HG03460 (cell line): ENCODE measurements around the gene SCAMP2.
A peak's percentile ranks its signal among the peaks of the same experiment; 100 is the strongest.

ENCODE experiments used
- ATAC-seq: cut with Tn5 transposase; IDR thresholded peaks from one replicate; pipeline ENCODE4 v1.9.1; 2021; ENCODE audit not compliant: unreplicated experiment

SCAMP2 gene

GRCh38 chr15:74821790-74822158 is 51.4 kb downstream of the SCAMP2 start:
- ATAC-seq = no peak

GRCh38 chr15:74821091-74821789 is 51.9 kb downstream of the SCAMP2 start:
- ATAC-seq = peak; percentile 87

DNA sequence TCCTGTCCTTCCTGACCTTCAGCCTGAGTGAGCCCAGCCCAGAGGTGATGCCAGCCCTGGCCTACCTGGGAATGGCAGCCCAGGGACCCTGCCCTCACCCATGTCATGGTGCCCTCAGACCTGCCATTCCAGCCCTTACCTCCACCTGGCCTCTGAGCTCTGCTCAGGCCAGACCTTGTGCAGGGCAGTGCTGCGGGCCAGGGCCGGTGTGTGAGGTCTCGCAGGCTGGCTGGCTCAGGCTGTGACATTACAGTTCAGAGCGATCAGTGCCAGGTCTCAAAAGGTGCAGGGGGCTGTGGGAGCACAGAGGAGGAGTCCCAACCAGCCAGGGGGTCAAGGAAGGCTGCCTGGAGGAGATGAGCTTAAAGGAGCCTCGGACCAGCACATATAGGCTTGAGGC is 53.1 kb downstream of the SCAMP2 start:
- no peak for ATAC-seq

GRCh38 chr15:74817370-74817737 is 55.8 kb downstream of the SCAMP2 start:
- no peak for ATAC-seq

- ATAC-seq = no peak
These were observed 56.4 kb downstream of the SCAMP2 start for GRCh38 chr15:74816624-74817369.

- ATAC-seq = no peak
These were observed 57.2 kb downstream of the SCAMP2 start for GRCh38 chr15:74815961-74816360.

DNA sequence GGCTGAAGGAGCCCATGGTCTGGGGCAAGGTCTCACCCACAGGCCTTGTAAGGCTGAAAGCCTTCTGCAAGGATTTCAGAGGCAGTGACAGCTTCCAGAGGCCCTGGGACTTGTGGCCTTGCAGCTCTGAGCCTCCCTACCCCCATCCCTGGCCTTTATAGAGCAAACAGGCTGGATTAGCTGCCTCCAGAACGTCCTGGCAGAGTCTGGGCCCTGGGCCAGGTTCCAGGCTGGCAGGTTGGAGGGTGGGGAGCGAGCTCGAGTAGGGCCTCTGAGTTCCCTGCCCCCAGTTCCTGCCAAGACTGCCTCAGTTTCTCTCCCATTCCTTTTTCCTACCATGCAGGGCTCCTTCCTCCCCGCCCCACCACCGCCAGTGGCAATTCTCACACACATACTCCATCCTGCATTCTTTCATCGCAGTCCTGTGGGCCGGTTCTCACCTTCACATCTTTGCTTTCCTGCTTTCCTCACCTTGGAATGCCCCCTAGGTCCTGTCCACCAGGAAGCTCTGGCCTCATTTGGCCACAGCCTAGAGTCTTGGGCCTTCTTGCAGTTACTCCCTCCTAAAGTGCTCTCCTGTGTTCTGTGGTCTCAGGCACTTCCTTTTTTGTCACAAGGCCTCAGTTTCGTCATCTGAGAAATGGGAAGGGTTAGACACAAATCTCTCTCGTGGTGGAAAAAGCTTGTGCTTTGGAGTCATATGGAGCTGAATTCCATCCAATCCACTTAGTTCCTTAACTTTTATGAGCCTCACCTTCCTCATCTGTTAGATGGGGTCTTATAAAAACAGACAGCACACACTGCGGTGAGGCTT is 57.8 kb downstream of the SCAMP2 start:
- no peak for ATAC-seq

GRCh38 chr15:74812533-74812932 is 60.6 kb downstream of the SCAMP2 start, which contains the start of gene LMAN1L:
Gene LMAN1L, plus strand, starts transcription at chr15:74812835. Its CDS starts 20 bp downstream, at chr15:74812855.
- ATAC-seq = no peak

- ATAC-seq = no peak
These were observed 63.2 kb downstream of the SCAMP2 start for GRCh38 chr15:74809956-74810355.

- ATAC-seq = no peak
These were observed 63.9 kb downstream of the SCAMP2 start for GRCh38 chr15:74809242-74809641.

DNA sequence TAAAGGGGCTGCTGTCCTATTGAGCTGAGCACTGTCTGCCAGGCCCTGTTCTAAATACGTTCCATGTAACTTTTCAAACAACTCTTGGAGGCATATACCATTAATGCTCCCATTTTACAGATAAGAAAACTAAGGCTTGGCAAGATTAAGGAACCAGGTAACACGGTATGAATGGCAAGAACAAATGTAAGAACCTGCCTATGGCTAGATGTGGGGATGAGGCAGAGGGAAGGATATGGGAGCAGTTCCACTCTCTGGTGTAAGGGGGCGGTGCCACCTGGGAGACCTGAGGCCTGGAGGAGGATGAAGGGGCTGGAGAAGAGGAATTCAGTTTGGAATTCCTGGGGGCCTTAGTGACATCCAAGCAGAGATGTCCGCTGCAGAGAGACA is 64.3 kb downstream of the SCAMP2 start:
- ATAC-seq = no peak

- no peak for ATAC-seq
These were observed 64.9 kb downstream of the SCAMP2 start for GRCh38 chr15:74808078-74808839.

DNA sequence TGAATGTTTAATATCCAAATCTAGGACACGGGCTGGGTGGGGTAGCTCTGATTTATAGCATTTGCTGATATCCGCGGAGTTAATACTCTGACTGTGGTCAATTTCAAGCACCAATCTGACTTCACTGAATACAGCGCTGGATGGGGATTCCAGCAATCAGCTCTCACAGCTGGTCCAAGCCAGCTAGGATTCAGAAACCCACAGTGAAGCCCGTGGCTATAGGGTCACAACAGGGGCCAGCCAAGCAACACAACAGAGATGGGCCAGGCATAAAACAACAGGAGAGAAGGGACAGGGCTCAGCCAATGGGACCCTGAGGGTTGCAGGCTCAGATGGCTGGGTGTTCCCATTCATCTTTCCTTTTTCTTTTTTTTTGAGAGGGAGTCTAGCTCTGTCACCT is 65.9 kb downstream of the SCAMP2 start:
- no peak for ATAC-seq

- ATAC-seq = no peak
These were observed 68.2 kb downstream of the SCAMP2 start for GRCh38 chr15:74804935-74805334.

GRCh38 chr15:74802862-74803447 is 70.2 kb downstream of the SCAMP2 start:
- no peak for ATAC-seq

DNA sequence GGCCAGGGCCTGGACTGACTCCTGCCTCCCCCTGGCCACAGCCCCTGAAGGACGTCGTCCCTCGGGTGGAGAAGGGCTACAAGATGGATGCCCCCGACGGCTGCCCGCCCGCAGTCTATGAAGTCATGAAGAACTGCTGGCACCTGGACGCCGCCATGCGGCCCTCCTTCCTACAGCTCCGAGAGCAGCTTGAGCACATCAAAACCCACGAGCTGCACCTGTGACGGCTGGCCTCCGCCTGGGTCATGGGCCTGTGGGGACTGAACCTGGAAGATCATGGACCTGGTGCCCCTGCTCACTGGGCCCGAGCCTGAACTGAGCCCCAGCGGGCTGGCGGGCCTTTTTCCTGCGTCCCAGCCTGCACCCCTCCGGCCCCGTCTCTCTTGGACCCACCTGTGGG is 70.9 kb downstream of the SCAMP2 start:
- ATAC-seq = no peak

DNA sequence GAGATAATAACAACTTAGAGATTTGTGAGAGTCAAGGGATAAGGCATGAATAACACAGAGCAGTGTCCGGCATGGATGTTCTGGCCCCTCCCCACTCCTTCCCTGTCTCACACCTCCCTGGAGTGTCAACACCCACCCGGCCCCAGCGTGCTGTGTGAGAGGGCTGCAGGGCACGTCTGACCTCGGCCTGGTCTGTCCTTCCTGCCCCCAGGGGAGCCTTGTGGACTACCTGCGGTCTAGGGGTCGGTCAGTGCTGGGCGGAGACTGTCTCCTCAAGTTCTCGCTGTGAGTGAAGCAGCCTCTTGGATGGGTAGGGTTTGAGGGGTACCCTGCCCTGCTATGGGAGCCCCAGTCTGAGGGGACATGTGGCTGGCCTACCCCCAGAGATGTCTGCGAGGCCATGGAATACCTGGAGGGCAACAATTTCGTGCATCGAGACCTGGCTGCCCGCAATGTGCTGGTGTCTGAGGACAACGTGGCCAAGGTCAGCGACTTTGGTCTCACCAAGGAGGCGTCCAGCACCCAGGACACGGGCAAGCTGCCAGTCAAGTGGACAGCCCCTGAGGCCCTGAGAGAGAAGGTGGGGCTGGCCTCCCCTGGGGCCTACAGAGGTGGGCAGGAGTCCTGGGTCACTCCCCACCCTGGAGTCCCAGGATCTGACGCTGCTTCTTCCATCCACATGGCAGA is 71.7 kb downstream of the SCAMP2 start:
- no peak for ATAC-seq

GRCh38 chr15:74800559-74801094 is 72.5 kb downstream of the SCAMP2 start:
- no peak for ATAC-seq

- peak; percentile 64 for ATAC-seq
These were observed 73.2 kb downstream of the SCAMP2 start for GRCh38 chr15:74799856-74800558.
